ENCODE data around the gene KIAA1755.
"Not testable (repeated sequence)": the region's sequence is repeated elsewhere in the genome, so short reads cannot be mapped to it uniquely, and the experiment has no call there.

Gene KIAA1755

DNA sequence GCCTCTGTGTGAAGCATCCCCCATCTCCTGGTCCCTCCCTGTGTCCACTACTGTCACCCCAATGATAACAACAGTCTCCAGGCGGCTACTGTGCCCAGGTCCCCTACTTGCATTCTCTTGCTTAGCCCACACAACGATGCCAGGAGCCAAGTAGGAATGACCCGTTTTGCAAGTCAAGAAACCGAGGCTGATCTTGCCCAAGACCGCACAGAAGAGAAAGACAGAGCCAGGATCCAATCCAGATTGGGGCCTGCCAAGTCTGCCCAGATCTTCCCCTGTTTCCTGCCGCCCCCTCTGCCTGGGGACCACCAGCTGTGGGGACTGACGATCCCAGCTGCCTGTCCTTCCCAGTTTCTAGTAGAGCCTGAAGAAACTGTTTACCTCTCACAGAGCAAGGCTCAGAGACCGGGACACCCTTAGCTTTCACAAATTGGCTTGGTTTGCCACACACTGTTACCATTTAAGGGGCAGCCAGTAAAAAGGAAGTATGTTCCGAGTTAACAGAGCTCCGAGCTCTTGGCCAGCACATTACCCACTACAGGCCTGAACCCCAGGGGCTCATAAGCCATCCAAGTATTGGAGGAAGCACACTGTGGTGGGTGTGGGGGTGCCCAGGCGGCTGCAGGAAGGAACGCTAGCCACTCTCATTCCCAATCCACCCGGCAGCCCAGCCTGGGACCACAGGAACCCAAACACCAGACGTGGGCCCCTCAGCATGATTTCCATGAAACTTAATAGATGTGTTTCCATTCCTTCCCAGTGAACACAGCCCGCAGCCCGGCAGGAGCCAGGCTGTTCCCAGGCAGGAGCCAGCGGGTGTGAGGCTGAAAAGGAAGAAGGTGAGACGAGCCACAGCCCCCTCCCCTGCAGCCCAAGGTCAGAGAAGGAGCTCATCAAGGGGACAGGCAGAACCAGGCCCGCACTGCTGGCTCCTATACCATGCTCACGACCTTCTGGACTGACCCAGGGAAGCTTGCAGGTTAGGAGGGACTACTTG is 7.9 kb downstream of the KIAA1755 start:
- DNase-seq (ENCODE audit: low read depth), result no peak
- no peak overlapping the region for H3K4me3 ChIP-seq (ENCODE audit: low read length)
- TF ChIP-seq CTCF (conservative IDR thresholded peaks at IDR 0.05; ENCODE audit: low read depth, low read length), result no peak

DNA sequence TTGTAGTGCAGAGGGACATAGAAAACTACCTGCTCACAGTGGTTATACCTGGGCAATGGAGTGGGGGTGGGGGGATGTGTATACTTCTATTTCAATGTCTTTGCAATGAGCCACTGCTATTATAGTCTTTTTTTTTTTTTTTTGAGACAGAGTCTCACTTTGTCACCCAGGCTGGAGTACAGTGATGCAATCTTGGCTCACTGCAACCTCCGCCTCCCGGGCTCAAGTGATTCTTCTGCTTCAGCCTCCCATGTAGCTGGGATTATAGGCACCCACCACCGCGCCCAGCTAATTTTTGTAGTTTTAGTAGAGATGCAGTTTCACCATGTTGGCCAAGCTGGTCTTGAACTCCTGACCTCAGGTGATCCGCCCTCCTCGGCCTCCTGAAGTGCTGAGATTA is 9.1 kb downstream of the KIAA1755 start:
- not testable (repeated sequence) for H3K4me3 ChIP-seq (ENCODE audit: low read length); DNase-seq (ENCODE audit: low read depth)

GRCh38 chr20:38250609-38251008 is 9.9 kb downstream of the KIAA1755 start:
- no peak overlapping the region for H3K4me3 ChIP-seq (ENCODE audit: low read length)
- no peak for DNase-seq (ENCODE audit: low read depth)
- no peak for TF ChIP-seq CTCF (conservative IDR thresholded peaks at IDR 0.05; ENCODE audit: low read depth, low read length)

GRCh38 chr20:38249536-38250310 is 10.8 kb downstream of the KIAA1755 start:
- no peak for TF ChIP-seq CTCF (conservative IDR thresholded peaks at IDR 0.05; ENCODE audit: low read depth, low read length)
- DNase-seq (ENCODE audit: low read depth), result no peak
- H3K4me3 ChIP-seq (ENCODE audit: low read length), result no peak overlapping the region

GRCh38 chr20:38248133-38248532 is 12.4 kb downstream of the KIAA1755 start:
- no peak for DNase-seq (ENCODE audit: low read depth)
- H3K4me3 ChIP-seq (ENCODE audit: low read length), result no peak overlapping the region
- TF ChIP-seq CTCF (conservative IDR thresholded peaks at IDR 0.05; ENCODE audit: low read depth, low read length), result no peak

DNA sequence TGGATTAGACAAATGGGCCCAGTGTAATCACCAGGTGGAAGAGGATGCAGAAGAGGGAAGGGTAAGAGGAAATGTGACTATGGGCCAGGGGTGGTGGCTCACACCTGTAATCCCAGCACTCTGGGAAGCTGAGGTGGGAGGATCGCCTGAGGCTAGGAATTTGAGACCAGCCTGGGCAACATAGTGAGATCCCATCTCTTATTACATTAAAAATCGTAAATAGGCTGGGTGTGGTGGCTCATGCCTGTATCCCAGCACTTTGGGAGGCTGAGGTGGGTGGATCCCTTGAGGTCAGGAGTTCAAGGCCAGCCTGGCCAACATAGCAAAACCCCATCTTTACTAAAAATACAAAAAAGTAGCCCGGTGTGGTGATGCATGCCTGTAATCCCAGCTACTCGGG is 12.8 kb downstream of the KIAA1755 start:
- not testable (repeated sequence) for H3K4me3 ChIP-seq (ENCODE audit: low read length); DNase-seq (ENCODE audit: low read depth)

DNA sequence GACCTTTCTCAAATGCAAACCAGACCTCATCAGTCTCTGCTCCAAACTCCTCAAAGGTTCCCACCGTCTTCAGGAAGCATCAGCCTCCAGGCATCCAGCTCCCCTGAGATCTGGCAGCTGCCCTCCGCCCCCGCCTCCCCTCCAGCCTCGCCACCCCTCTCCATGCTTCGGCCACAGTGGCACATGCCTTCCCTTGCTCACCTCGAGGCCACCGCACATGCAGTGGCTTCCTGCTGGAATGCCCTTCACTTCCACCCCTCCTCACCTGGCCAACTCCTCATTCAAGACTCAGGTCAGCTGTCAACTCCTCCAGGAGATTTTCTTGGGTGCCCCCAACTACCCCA is 13.4 kb downstream of the KIAA1755 start:
- DNase-seq (ENCODE audit: low read depth), result no peak
- no peak overlapping the region for H3K4me3 ChIP-seq (ENCODE audit: low read length)
- no peak for TF ChIP-seq CTCF (conservative IDR thresholded peaks at IDR 0.05; ENCODE audit: low read depth, low read length)

All from retinal pigment epithelial cell (primary cell).